ENCODE results near the gene IFNA21. TPM values are rescaled to one million over a fixed set of nuclear protein-coding genes. Genes with fewer than 3 reads are reported as not detected.
A peak's percentile ranks its signal among the peaks of the same experiment; 100 is the strongest.

The IFNA21 gene
- total and polyA plus RNA-seq, 2 of the 8 experiments (the other 6 are each of a cell fraction or from before 2014, with no cell fraction given): not detected

DNA sequence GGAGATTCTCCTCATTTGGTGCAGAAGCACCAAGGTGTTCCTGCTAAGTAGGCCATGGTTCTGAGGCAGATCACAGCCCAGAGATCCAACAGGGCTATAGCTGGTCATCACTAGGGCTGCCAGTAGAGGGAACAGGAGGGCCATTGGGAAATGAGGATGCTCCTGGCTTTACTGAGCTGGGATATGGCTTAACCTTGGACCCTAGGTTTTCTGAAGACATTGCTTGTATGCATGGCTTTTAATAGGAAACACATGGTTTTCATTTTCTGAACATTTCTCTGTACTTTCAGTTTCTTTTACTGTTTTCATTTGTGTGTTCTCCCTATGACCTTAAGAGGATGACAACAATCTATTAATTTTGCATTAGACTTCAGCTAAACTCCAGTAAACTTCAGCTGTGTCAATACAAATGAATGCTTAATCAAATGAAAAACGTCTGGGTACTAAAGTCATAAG is 25.0 kb downstream of the IFNA21 start, which contains the start of gene IFNW1:
TSS of gene IFNW1 (minus strand) at position 406 of the 456 bp plus-strand sequence. CDS start at position 144, 262 bp downstream.
- H2BK120ac ChIP-seq (replicated peaks; ENCODE audit: low read depth, low read length): no peak within 1 kb of the TSS
- FAIRE-seq (no peak), DNase-seq (ENCODE audit: low read depth in 1 of 2, low spot score in 2 of 2) (no peak)
- no peaks in the 10 kb centered on the region for H3K27me3 ChIP-seq (replicated peaks in 1 of 4; ENCODE audit: control insufficient read depth in 3 of 4, extremely low read depth in 1 of 4, insufficient read depth in 3 of 4, low read length in 3 of 4)
- H3K4me2 ChIP-seq (ENCODE audit: insufficient read depth in 1 of 2, low read depth in 2 of 2, low read length in 2 of 2): no peak within 1 kb of the TSS
- no peaks in the 10 kb centered on the region for H3K23me2 ChIP-seq (ENCODE audit: low read depth, low read length)
- no peak within 1 kb of the TSS for H4K91ac ChIP-seq (replicated peaks; ENCODE audit: insufficient read length, low read length)
- no peak within 1 kb of the TSS for H3K27ac ChIP-seq (ENCODE audit: low read depth, low read length)
- no peak within 1 kb of the TSS for H2BK20ac ChIP-seq (ENCODE audit: low read length)
- H3K4me3 ChIP-seq (ENCODE audit: extremely low read depth in 1 of 4, insufficient read depth in 2 of 4, low read depth in 3 of 4, low read length in 4 of 4): no peak within 1 kb of the TSS
- H2AFZ ChIP-seq (ENCODE audit: low read length): peak within 1 kb of the TSS; percentile 88; the same call in 1 of the 2 replicates
- no peak within 1 kb of the TSS for H3K14ac ChIP-seq (ENCODE audit: insufficient read length)
- no peak within 1 kb of the TSS for H2BK15ac ChIP-seq (ENCODE audit: low read length)
- H2BK5ac ChIP-seq (ENCODE audit: low read depth, low read length): no peak within 1 kb of the TSS
- no peak within 1 kb of the TSS for H4K8ac ChIP-seq (ENCODE audit: extremely low read depth, insufficient read depth, low read length)
- H3K56ac ChIP-seq (replicated peaks; ENCODE audit: insufficient read length, low read depth, low read length): no peak within 1 kb of the TSS
- no peak within 1 kb of the TSS for H3K4ac ChIP-seq (replicated peaks; ENCODE audit: insufficient read length, low read depth, low read length)
- no peaks in the 10 kb centered on the region for H3K4me1 ChIP-seq (replicated peaks in 1 of 4; ENCODE audit: control insufficient read depth in 3 of 4, insufficient read depth in 4 of 4, low read length in 3 of 4)
- H3K36me3 ChIP-seq (ENCODE audit: control insufficient read depth in 2 of 4, insufficient read depth in 4 of 4, low read length in 3 of 4): no peaks in the 10 kb centered on the region
- no peak within 1 kb of the TSS for H4K5ac ChIP-seq (ENCODE audit: insufficient read length, low read depth, low read length)
- H3K18ac ChIP-seq (ENCODE audit: extremely low read depth, low read length): no peak within 1 kb of the TSS
- no peak within 1 kb of the TSS for H3K9ac ChIP-seq (replicated peaks in 1 of 4; ENCODE audit: extremely low read depth in 1 of 4, low read depth in 3 of 4, low read length in 3 of 4)
- H3K79me1 ChIP-seq (ENCODE audit: low read depth, low read length): no peaks in the 10 kb centered on the region
- POLR2A ChIA-PET (ENCODE audit: partially characterized antibody): no interaction called here
- no peaks in the 10 kb centered on the region for H3K9me3 ChIP-seq (ENCODE audit: insufficient read depth in 2 of 2, low read depth in 1 of 2, low read length in 1 of 2)
- WGBS, 2 experiments (ENCODE audit: extremely low coverage in 1 of 2, insufficient coverage in 1 of 2, insufficient read length in 1 of 2, insufficient replicate concordance in 2 of 2, low coverage in 1 of 2, low lambda C conversion rate in 2 of 2, missing lambda C conversion rate in 1 of 2): 81% methylated on average over 1 of the region's 1 CpG; no CpG with 5 or more reads in 1 of the 2 experiments
- H3K79me2 ChIP-seq (ENCODE audit: control insufficient read depth in 1 of 2, insufficient read depth in 2 of 2, low read length in 2 of 2): no peaks in the 10 kb centered on the region
- H2AK5ac ChIP-seq (ENCODE audit: low read depth, low read length): no peak within 1 kb of the TSS
- H4K20me1 ChIP-seq (replicated peaks in 1 of 2; ENCODE audit: control insufficient read depth in 1 of 2, insufficient read depth in 2 of 2, low read length in 2 of 2): no peaks in the 10 kb centered on the region
- no peak within 1 kb of the TSS for H2BK12ac ChIP-seq (ENCODE audit: low read depth, low read length)
- H3K23ac ChIP-seq (ENCODE audit: insufficient read length): no peak within 1 kb of the TSS
- CTCF ChIA-PET (ENCODE audit: partially characterized antibody): interaction anchor here (0.7 to 2.1 kb wide), 8 partner anchors 8 to 680 kb away, joined by 3 to 8 read pairs (median 5); no protein-coding TSS in a partner anchor
- TF ChIP-seq RFX5 (IDR thresholded peaks at IDR 0.05; ENCODE audit: borderline replicate concordance, low read depth, low read length) (no peak), RAD21 (IDR thresholded peaks at IDR 0.05 in 1 of 2, conservative IDR thresholded peaks at IDR 0.05 in 1 of 2; ENCODE audit: low read depth in 2 of 2, low read length in 2 of 2) (peak; percentile 29 to 52; a peak in 2 of 4 replicates), SRF (IDR thresholded peaks at IDR 0.05; ENCODE audit: low read depth, low read length) (no peak), GABPA (IDR thresholded peaks at IDR 0.05; ENCODE audit: borderline replicate concordance, insufficient read depth, low read length) (no peak), HDAC2 (IDR thresholded peaks at IDR 0.05; ENCODE audit: borderline replicate concordance in 1 of 2, low read depth in 2 of 2, low read length in 2 of 2) (no peak), SIRT6 (IDR thresholded peaks at IDR 0.05; ENCODE audit: low read length) (no peak), TEAD4 (IDR thresholded peaks at IDR 0.05; ENCODE audit: low read depth, low read length) (no peak), ZNF274 (IDR thresholded peaks at IDR 0.05; ENCODE audit: borderline replicate concordance, extremely low read depth, low read length) (no peak), GTF2F1 (IDR thresholded peaks at IDR 0.05; ENCODE audit: borderline replicate concordance, low read depth, low read length) (no peak)
- TF ChIP-seq, protein P1, sequence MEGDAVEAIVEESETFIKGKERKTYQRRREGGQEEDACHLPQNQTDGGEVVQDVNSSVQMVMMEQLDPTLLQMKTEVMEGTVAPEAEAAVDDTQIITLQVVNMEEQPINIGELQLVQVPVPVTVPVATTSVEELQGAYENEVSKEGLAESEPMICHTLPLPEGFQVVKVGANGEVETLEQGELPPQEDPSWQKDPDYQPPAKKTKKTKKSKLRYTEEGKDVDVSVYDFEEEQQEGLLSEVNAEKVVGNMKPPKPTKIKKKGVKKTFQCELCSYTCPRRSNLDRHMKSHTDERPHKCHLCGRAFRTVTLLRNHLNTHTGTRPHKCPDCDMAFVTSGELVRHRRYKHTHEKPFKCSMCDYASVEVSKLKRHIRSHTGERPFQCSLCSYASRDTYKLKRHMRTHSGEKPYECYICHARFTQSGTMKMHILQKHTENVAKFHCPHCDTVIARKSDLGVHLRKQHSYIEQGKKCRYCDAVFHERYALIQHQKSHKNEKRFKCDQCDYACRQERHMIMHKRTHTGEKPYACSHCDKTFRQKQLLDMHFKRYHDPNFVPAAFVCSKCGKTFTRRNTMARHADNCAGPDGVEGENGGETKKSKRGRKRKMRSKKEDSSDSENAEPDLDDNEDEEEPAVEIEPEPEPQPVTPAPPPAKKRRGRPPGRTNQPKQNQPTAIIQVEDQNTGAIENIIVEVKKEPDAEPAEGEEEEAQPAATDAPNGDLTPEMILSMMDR (IDR thresholded peaks at IDR 0.05; ENCODE audit: control extremely low read depth in 1 of 3, insufficient read depth in 1 of 3, low read depth in 1 of 3, low read length in 3 of 3): peak; percentile 35 to 66 (median 47); a peak in 3 of 4 replicates

Data from H1 (cell line).